ENCODE results near the gene BIN1.
"Not testable (repeated sequence)": the region's sequence is repeated elsewhere in the genome, so short reads cannot be mapped to it uniquely, and the experiment has no call there.

BIN1 gene

GRCh38 chr2:127133793-127134192, 26.8 kb upstream of the BIN1 start:
- no peak for DNase-seq (ENCODE audit: low read depth in 2 of 2)

- no peak for DNase-seq (ENCODE audit: low read depth in 2 of 2)
Observed at GRCh38 chr2:127130421-127130820, 23.5 kb upstream of the BIN1 start.

DNA sequence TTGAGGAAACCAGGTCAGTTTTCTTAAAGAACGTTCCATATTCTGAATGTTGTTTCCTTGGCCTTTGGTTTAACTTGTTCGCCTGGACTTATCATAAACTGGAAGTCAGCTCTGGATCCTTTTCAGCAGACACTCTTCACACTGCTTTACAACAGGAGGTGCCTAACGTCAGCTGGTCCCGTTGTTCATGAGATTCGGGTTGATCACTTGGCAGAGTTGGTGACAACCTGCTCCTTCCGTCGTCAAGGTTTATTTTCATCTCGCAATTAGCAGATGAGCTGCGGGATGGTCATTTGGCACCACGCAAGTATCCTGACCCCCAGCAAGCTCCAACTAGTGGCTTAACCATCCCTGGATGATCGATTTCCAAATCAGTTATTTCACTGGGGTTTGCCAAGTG, 23.0 kb upstream of the BIN1 start:
- DNase-seq (ENCODE audit: low read depth in 2 of 2) = no peak

DNA sequence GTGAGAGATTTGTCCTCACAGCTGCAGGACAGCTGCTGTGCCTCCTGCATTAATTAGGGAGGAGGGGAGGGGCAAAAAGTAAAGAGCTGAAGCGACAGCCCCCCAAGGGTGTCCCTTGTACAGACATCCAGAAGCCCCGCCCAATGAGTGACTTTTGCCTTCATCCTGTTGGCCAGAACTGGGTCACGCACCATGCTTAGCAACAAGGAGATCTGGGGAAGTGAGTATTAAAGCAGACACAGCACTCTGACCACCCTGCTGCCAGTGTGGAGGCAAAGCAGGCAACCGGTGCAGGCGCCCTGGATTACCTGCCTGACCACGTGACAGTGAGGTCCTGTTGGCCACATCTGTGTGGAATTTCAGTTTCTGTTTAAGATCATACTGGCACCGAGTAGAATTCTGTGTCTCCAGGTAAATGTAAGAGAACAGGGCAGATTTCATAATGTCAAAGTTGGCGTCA, 21.5 kb upstream of the BIN1 start:
- DNase-seq (ENCODE audit: low read depth in 2 of 2) = no peak

DNA sequence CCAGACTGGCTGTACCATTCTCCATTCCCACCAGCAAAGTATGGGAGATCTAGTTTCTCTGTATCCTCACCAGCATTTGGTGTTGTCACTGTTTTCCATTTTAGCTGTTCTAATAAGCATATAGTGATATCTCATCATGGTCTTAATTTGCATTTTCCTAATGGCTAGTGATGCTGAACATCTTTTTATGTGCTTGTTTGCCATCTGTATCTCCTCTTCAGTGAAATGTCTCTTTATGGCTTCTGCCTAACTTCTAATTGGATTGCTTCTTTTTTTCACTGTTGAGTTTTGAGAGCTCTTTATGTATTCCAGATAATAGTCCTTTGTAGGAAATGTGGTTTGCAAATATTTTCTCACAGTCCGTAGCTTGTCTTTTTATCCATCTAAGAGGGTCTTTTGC, 18.9 kb upstream of the BIN1 start:
- no peak for DNase-seq (ENCODE audit: low read depth in 2 of 2)

DNA sequence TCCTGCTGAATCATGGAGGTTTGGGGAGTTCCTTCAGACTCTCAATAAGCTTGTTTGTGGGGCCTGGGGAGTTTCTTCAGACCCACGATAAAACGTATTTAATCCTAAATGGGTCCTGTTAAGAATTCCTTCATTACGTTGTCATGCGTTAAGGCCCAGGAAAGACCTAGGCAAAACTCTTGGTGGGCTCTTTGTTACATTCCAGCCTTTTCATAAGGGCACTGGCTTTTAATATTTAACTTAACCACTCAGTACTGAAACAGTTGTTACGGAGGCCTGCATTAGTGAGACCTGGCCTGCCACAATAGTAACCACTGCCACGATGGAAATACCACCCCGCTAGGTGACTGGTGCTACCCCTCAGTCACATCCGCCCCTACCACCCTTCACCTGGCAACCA, 17.5 kb upstream of the BIN1 start:
- DNase-seq (ENCODE audit: low read depth in 2 of 2) = no peak

- DNase-seq (ENCODE audit: low read depth in 2 of 2) = no peak
Observed at GRCh38 chr2:127122361-127123027, 15.5 kb upstream of the BIN1 start.

DNA sequence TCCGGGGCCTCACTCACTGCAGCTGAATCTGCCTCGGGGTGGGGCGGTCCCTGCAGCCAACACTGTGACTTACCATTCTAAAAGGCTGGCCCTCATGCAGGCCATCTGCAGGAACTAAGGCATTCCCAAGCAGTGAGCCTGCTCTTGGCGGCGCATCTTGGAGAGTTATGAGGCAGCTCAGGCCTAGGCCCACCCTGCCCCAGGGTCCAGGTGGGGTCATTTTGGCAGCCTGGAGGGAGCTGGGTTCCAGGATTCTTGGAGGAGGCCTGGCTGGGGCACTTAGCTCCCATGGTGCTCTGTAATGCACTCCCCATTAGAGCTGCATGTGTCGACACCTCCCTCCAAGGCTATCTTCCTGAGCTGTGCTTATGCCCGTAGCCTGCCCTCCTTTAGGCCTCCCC, 14.8 kb upstream of the BIN1 start:
- DNase-seq (ENCODE audit: low read depth in 2 of 2) = no peak

- no peak for DNase-seq (ENCODE audit: low read depth in 2 of 2)
Observed at GRCh38 chr2:127121353-127121752, 14.4 kb upstream of the BIN1 start.

DNA sequence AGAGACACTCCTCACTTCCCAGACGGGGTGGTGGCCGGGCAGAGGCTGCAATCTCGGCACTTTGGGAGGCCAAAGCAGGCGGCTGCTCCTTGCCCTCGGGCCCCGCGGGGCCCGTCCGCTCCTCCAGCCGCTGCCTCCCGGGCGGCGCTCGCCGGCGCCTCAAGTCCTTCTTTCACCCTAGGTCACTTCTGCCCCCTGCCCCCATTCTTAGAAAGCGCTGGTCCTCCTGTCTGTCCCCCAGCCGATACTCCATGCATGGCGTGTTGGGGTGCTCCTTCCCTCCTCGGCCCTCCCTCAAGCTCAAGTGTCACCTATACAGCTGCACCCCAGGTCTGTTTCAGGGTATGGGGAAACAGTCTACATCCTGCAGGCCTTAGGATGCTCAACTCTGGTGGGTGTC, 13.5 kb upstream of the BIN1 start:
- not testable (repeated sequence) for DNase-seq (ENCODE audit: low read depth in 2 of 2)

- no peak for DNase-seq (ENCODE audit: low read depth in 2 of 2)
Observed at GRCh38 chr2:127118467-127118866, 11.5 kb upstream of the BIN1 start.

DNA sequence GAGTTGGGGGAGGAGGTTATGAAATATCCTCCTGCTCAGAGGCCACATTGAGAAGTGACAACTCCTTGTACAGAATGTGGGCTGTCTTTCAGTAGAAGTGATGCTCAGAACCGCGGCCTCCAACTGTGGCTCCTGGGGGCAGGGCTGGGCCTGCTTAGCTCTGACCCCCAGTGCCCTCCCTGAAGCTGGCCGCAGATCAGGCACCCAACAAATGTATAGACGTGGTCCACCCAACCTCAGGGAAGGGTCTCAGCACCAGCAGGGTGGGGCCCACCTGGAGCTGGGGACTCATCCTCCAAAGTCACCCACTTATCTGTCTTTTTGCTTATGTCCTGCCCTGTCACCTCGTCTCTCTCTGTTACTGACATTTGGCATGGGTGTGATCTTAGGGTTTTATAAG, 11.1 kb upstream of the BIN1 start:
- DNase-seq (ENCODE audit: low read depth in 2 of 2) = no peak

GRCh38 chr2:127117603-127118002, 10.6 kb upstream of the BIN1 start:
- no peak for DNase-seq (ENCODE audit: low read depth in 2 of 2)

GRCh38 chr2:127115471-127116199, 8.7 kb upstream of the BIN1 start:
- no peak for DNase-seq (ENCODE audit: low read depth in 2 of 2)

DNA sequence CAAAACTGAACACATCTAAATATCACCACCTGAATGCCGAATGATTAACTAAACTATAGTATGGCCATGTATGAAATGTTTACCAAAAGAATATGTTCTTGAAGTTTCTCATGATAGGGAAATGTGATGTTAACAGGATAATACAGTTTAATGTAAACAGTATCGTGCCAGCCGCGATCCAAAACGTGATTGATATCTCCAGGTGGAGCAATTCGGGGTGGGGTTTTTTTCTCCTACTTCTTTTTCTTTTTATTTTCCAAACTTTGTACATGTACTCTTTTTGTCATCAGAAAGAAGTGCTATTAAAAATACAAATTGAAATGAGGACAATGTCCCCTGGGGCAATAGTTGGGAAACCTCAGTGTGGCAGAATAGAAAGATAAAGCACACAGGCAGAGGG, 4.0 kb upstream of the BIN1 start:
- no peak for DNase-seq (ENCODE audit: low read depth in 2 of 2)

DNA sequence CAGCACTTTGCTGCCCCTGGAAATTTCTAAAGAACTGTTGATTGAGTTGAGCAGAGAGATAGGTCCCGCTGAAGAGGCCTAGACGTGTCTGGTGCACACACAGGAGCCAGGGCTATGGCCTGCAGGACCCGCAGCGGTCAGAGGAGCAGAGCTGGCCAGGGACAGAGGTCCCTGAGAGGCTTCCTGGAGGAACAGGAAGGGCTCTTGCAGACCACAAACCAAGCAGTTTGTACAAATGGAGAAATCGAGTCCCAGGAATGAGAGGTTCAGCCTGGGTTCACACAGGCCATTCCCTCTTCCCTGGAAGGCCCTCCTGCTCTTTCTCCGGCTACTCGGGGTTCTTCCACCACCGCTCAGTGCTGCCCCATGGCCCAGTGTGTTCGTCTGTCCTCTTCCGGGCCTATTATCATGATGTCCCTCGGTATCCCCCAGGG, 1.2 kb upstream of the BIN1 start:
- DNase-seq (ENCODE audit: low read depth in 2 of 2) = no peak

- DNase-seq (ENCODE audit: low read depth in 2 of 2) = no peak
Observed at GRCh38 chr2:127107622-127107999, 657 bp upstream of the BIN1 start.

GRCh38 chr2:127106457-127106990, 430 bp downstream of the BIN1 start:
- no peak for DNase-seq (ENCODE audit: low read depth in 2 of 2)

DNA sequence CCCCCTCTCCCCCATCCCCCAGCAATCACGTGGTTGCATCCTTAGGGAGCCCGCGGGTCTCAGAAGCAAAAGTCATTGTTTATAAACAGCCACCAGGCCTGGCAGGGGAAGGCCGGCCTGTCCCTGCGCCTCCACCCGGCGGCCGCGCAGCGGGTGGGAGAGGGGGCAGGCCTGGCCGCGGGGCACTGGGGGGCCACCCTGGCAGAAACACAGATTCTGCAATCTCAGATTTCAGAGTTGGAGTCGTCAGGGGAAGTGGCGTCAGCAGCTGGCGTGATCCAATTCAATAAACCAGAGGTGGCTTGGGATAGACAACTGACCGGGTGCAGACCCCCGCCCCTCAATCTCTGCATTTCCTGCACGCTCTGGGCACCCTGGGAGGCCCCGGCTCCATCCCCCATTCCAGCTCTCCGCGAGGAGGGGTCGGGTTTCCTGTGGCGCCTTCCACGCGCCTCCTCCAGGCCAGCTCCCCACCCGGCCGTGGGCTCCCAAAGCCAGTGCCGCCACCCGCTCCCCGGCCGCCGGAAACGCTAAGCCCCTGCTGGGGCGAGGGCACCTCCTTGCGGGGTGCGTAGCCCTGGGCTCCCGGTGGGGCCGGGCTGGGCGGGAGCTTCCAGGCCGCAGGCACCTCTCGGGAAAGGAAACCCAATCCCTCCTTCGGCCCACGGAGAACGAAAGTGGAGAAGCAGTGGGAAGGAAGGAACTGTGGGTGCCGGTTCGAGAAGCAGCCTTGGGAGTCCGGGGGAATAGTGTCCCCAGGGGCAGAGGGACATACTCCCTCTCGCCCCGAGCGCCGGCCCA, 1.1 kb downstream of the BIN1 start:
- no peak for DNase-seq (ENCODE audit: low read depth in 2 of 2)

GRCh38 chr2:127104881-127105655, 1.9 kb downstream of the BIN1 start:
- DNase-seq (ENCODE audit: low read depth in 2 of 2) = no peak

DNA sequence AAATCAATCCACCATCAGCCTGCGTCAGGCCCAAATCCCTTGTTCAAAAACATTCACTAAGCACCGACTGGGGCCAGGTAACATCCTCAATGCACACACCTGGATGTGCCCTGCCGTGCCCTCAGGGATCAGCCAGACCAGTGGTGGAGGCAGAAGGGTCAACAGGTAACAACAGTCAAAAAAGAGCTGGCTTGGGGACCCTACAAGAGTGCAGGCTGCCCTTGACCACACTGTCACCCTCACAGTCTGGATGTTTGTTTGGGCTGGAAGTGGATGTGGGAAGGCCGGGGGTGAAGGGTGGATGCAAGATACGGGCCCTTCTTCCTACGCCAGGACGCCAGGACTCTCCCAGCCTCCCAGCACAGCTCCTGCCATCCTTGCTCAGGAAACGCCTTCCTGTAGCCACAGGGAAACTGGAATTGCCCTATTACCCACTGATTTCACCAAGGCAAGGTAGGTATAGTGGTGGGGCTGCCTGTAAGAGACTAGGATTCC, 2.7 kb downstream of the BIN1 start:
- no peak for DNase-seq (ENCODE audit: low read depth in 2 of 2)

Data from stimulated activated CD4-positive, alpha-beta T cell treated with anti-CD3 and anti-CD28 coated beads, Interleukin-15, amount 100 ng/mL, for 48 hours (primary cell).